IMR-90 (cell line): ENCODE measurements around the gene ACTR1A. TPM values are rescaled to one million over a fixed set of nuclear protein-coding genes. Genes with fewer than 3 reads are reported as not detected.

ENCODE experiments used
- MAZ ChIP-seq: IDR thresholded peaks from 2 replicates; pipeline ENCODE4 v1.6.1; 2012; ENCODE audit warnings: low read depth, mild to moderate bottlenecking, low read length, improper control_type of control experiment, moderate library complexity, borderline replicate concordance
- SMC3 ChIP-seq: fragments of 150-350 bp; IDR thresholded peaks from 2 replicates; pipeline ENCODE4 v1.6.1; 2016; ENCODE audit warnings: low read depth, mild to moderate bottlenecking, antibody characterized with exemption, low read length, moderate library complexity
- USF2 ChIP-seq: fragments of 150-350 bp; IDR thresholded peaks from 2 replicates; pipeline ENCODE4 v1.6.1; 2017; ENCODE audit warnings: mild to moderate bottlenecking, antibody characterized with exemption, low read length, low read depth
- polyA plus RNA-seq, 3 experiments: library from polyadenylated mRNA; depleted of rRNA; stranded (reverse); fragments of >200 nt; gene quantifications; 2 replicates each; pipeline ENCODE4 v1.2.3, GENCODE V29; 2012; ENCODE audit warnings: low replicate concordance in 1 of 3
- total RNA-seq: library from RNA; depleted of rRNA; stranded (reverse); fragments of >200 nt; gene quantifications from 2 replicates; pipeline ENCODE4 v1.2.3, GENCODE V29; 2012

Gene ACTR1A
- total and polyA plus RNA-seq, 2 of the 4 experiments (the other 2 are of a cell fraction), result 142 to 157 TPM

GRCh38 chr10:102433619-102434046, 68.9 kb downstream of the ACTR1A start (continued):
- TF ChIP-seq MAZ, result no peak
- no peak for TF ChIP-seq SMC3
- TF ChIP-seq USF2, result no peak
